Activated effector memory CD4-positive, alpha-beta T cell treated with Interleukin-2 at 50 U/mL for 16 hours (primary cell): ENCODE measurements around the gene RPL12.
A peak's percentile ranks its signal among the peaks of the same experiment; 100 is the strongest.
"Not testable (repeated sequence)": the region's sequence is repeated elsewhere in the genome, so short reads cannot be mapped to it uniquely, and the experiment has no call there.

Experiments used
- DNase-seq: peaks from one replicate; pipeline ENCODE4 v3.0.0-alpha.2; 2020

The RPL12 gene

DNA sequence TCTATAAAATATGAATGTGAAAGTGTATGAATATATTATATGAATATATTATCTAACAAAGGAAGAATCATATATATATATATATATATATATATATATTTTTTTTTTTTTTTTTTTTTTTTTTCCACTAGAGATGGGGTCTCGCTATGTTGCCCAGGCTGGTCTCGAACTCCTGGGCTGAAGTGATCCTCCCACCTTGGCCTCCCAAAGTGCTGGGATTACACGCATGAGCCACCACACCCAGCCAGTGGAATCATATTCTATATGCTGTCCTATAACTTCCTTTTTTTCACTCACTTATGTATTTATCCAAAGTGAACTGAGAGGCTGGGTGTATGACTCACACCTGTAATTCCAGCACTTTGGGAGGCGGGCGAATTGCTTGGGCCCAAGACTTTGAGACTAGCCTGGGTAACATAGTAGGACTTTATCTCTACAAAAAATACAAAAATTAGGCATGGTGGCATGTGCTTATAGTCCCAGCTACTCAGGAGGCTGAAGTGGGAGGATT is 15.3 kb upstream of the RPL12 start:
- DNase-seq = not testable (repeated sequence)

- DNase-seq = no peak
These were observed 12.7 kb upstream of the RPL12 start for GRCh38 chr9:127463911-127464310.

- DNase-seq = no peak
These were observed 12.2 kb upstream of the RPL12 start for GRCh38 chr9:127463382-127463781.

DNA sequence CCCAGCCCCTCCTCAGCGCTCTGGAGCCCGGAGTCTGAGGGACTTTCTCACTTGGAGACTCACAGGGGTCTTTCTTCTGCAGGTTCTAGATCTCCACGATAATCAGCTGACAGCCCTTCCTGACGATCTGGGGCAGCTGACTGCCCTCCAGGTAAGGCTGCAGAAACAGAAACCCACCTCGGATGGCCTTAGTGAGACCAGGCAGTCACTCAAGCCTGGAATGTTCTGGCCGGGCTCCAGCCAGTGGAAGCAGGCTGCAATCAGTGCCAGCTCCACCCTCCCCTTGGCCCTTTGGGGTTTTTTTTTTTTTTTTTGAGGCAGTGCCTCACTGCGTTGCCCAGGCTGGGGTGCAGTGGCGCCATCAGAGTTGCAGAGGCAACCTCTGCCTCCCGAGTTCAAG is 7.7 kb upstream of the RPL12 start:
- DNase-seq = no peak

DNA sequence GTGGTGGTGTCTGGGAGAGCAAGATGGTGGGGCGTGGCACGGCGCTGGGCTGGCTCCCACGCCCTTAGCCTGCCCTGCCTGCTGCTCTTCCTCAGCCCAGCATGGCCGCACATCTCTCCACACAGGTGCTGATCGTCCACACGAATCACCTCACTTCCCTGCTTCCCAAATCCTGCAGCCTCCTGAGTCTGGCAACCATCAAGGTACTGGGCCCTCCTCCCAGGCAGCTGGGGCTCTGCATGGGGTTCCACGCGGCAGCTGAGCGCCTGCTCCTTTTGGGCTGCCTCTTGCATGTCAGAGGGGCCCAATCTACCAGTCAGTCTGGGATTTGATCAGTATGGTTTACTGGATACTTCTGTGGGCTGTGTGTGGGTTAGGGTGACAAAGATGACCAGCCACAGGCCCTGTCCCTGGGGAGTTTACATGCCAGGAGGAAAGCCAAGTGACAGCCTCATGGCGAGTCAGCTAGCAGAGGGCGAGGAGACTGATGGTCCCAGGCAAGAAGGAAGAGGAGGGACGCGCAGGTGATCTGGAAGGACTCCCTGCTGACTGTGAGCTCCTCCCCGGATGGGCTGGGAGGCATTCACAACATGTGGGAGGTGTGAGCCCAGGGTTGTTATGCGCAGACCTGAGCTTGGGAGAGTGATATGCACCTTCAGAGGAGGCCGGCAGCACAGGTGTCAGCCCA is 6.1 kb upstream of the RPL12 start:
- no peak for DNase-seq

GRCh38 chr9:127455324-127455992 is 4.3 kb upstream of the RPL12 start:
- no peak for DNase-seq

GRCh38 chr9:127452691-127453090 is 1.5 kb upstream of the RPL12 start:
- no peak for DNase-seq

DNA sequence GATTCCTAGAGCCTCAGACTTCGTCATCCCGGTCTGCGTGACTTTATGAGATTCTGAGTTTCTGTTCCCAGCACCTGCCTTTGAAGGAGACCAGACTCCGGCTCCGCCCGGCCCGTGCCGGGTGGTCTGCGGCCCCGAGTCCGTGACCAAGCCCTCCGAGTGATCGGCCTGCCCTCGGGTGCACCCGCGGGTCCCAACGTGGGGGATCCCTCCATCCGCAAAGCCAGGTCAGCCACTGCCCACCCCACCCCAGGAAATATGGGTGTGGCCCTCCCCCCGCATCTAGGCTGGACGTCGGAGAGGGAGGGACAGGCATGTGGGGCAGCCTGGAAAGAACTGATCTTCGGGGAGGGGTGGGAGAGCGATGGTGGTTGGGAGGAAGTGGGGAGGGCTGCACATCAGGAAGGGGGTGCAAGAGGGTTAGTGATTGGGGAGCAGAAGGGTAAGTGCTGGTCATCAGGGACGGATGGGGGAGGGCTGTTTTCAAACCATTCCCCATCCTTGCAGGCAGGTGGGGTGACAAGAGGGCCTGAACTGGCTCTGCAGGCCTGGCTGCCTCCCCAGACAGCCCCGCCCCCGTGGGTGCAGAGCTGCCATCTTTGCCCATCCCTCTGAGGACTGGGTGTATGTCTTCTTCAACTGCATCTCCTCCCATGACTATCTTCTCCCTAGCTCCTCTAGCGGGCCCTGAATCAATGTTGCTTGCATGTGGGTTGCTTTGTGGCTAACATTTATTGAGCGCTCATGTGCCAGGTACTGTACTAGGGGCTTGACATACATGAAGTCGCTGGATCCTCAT is 851 bp upstream of the RPL12 start:
- DNase-seq = peak; percentile 23

DNA sequence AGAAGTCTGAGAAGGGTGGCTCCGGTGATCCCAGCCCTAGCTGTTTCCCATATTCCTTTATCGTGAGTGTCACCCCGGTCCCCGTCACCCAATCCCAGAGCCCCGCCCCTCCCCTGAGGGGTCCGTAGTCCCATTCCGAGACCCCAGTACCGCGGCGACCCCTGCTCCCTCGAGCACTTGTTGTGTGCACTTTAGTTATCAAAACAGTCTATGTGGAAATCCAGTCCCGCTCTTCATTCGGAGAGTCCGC is 327 bp upstream of the RPL12 start:
- DNase-seq = no peak

GRCh38 chr9:127450243-127450760 is 904 bp downstream of the RPL12 start:
- no peak for DNase-seq

DNA sequence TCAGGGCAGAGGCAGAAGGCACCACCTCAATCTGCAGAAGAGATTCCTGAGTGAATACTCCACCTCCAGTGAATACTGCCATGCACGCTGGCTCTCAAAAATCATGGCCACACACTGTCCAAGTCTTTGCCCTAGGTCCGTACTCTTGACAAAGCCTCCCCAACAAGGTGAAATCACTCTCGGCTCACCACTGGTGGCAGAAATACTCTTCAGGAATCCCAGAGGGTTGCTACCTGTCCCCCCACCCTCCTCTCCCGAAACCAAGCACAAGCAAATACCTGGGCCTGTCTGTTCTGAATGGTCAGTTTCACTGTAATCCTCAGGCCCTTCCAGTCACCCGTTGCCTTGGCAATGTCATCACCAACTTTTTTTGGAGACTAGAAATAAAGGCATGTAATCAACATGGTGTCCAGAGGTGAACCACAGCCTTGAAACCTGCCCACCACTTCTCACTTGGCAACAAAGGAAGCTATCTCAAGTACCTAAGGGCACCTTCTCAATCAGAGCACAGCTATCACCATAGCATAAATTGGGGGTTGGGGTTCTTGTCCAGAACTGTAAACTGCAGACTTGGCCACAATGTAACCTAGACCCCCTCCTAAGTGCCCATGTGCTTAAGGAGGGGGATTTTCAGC is 1.8 kb downstream of the RPL12 start:
- no peak for DNase-seq

GRCh38 chr9:127448112-127448805 is 2.9 kb downstream of the RPL12 start:
- no peak for DNase-seq

GRCh38 chr9:127447416-127448111 is 3.6 kb downstream of the RPL12 start:
- no peak for DNase-seq

DNA sequence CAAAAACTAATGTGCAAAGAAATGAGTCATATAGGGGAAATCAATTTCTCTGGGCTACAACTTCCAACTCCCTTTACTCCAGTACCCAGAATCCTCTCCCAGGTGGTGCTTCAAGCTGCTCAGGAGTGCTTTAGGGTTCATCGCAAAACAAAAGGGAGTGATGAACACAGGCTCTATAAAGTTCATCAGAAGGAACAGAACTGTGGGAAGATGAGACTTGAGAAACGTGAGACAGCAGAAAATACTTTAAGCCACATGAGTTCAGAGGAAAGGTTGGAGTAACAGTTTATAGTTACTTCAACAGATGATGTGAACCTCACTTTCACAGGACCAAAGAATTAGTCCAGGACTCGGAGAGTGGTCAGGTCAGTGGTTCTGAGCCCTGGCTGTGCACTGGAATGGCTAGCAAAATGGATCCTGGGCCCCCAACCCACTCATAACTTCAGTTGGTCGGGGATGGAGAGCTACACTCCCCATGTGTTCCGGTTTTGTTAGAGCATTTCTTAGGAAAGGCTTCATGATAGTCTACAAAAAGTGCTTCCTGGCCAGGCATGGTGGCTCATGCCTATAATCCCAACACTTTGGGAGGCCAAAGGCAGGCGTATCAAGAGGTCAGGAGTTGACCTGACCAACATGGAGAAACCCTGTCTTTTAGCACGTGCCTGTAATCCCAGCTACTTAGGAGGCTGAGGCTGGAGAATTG is 4.3 kb downstream of the RPL12 start:
- DNase-seq = no peak

- no peak for DNase-seq
These were observed 5.1 kb downstream of the RPL12 start for GRCh38 chr9:127445851-127446712.

DNA sequence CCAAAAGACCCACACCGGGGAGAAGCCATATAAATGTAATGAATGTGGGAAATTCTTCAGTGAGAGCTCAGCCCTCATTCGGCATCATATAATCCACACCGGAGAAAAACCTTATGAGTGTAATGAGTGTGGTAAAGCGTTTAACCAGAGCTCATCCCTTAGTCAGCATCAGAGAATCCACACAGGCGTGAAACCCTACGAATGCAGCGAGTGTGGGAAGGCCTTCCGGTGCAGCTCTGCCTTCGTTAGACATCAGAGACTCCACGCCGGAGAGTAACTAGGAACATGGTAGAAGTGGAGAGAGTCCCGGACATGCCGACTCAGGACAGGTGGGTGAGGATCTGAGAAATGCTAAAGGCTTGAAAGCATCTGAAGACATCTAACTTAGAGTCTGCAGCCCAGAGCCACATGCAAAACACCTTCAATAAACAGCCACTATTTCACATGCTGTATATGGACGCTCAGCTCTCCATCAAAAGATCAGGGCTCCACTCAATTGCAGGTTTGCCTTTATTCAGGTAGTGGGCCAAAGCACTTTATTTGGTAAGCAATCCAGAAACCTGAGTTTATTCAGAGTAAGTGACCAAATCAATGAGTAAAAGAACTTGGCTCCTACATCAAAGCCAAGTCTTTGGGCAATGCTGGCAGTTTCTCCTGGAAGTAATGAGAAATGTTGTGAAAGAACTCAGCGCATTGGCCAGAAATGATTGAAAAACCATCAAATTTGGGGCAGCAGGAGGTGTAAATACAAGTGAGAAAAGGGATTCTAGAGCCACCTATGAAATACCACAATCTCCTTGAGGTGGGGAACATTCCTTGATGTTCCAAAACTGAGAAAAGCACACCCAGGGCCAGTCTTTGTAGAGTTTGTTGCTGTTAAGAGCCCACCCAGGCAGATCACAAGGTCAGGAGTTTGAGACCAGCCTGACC is 6.0 kb downstream of the RPL12 start:
- no peak for DNase-seq

DNA sequence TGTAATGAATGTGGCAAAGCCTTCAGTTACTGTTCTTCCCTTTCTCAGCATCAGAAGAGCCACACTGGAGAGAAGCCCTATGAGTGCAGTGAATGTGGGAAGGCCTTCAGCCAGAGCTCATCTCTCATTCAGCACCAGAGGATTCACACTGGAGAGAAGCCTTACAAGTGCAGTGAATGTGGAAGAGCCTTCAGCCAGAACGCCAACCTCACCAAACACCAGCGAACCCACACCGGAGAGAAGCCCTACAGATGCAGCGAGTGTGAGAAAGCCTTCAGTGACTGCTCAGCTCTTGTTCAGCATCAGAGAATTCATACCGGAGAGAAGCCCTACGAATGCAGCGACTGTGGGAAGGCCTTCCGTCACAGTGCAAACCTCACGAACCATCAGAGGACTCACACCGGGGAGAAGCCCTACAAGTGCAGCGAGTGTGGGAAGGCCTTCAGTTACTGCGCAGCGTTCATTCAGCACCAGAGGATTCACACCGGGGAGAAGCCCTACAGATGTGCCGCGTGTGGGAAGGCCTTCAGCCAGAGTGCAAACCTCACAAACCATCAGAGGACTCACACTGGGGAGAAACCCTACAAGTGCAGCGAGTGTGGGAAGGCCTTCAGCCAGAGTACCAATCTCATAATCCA is 6.8 kb downstream of the RPL12 start:
- DNase-seq = no peak

GRCh38 chr9:127438394-127438793 is 12.8 kb downstream of the RPL12 start:
- no peak for DNase-seq
